Stimulated activated naive CD8-positive, alpha-beta T cell treated with anti-CD3 and anti-CD28 coated beads, Interleukin-15, Interleukin-2, amounts not matched to agents 100 U/mL and 50 U/mL, for 24 hours (primary cell): ENCODE measurements around the gene GPLD1.
A peak's percentile ranks its signal among the peaks of the same experiment; 100 is the strongest.

Experiments used
- ATAC-seq: fragments of 150-1000 bp; cut with Tn5 transposase; one replicate; pipeline ENCODE4 v1.10.0; 2021
- DNase-seq: peaks from one replicate; pipeline ENCODE4 v3.0.0; 2021

The GPLD1 gene

DNA sequence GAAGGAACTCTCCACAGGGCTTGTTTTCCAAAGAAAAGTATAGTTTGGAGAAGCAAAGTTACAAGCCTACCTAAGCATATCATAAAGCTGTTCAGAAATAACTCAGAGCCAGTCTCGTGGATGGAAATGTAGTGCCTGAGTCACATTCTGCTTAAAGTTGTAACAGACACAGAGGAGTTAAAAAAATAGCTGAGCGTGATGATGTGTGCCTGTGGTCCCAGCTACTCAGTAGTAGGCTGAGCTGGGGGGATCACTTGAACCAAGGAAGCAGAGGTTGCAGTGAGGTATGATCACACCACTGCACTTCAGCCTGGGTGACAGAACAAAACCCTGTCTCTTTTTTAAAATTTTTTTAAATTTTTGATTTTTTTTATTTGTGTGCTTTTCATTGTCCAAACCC, 12.0 kb upstream of the GPLD1 start:
- DNase-seq, result no peak
- peak; percentile 57 for ATAC-seq

DNA sequence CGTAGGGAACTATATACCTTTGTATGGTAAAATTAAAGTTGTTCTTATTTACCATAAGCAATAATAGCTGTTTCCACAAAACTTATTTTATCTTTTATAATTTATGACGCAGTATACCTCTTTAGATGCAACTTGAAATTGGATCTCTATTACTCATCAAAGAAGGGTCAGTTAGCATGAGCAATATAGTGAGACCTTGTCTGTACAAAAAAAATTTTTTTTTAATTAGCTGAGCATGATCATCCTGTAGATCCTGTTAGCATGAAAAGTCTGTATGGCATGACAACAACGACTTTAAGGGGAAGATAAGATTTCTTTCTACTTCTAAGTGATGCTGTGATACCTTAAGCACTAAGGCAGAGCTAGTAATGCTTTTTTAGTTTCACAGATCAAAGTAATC, 11.3 kb upstream of the GPLD1 start:
- DNase-seq (no peak), ATAC-seq (no peak)

DNA sequence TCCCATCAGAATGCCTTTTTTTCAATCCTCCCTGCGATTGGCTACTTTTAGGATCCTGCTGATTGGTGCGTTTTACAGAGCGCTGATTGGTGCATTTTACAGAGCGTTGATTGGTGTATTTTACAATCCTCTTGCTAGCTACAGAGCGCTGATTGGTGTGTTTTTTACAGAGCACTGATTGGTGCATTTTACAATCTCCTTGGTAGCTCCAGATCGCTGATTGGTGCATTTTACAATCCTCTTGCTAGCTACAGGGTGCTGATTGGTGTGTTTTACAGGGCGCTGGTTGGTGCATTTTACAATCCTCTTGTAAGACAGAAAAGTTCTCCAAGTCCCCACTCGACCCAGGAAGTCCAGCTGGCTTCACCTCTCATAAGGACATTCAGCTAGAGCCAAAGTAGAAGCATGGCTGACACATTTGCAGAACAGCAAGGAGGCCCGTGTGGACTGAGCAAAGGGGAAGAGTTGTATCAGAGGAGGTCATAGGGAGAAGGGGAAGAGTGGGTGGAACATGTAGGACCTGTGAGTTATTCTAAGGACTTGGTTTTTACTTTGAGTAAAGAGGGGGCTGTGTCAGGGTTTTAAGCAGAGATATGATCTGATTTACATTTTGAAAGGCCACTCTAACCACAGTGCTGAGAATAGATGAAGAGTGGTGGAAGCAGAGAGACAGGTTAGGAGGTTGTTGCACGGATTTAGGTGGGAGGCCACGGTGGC, 8.0 kb upstream of the GPLD1 start:
- DNase-seq (no peak), ATAC-seq (peak; percentile 31)

DNA sequence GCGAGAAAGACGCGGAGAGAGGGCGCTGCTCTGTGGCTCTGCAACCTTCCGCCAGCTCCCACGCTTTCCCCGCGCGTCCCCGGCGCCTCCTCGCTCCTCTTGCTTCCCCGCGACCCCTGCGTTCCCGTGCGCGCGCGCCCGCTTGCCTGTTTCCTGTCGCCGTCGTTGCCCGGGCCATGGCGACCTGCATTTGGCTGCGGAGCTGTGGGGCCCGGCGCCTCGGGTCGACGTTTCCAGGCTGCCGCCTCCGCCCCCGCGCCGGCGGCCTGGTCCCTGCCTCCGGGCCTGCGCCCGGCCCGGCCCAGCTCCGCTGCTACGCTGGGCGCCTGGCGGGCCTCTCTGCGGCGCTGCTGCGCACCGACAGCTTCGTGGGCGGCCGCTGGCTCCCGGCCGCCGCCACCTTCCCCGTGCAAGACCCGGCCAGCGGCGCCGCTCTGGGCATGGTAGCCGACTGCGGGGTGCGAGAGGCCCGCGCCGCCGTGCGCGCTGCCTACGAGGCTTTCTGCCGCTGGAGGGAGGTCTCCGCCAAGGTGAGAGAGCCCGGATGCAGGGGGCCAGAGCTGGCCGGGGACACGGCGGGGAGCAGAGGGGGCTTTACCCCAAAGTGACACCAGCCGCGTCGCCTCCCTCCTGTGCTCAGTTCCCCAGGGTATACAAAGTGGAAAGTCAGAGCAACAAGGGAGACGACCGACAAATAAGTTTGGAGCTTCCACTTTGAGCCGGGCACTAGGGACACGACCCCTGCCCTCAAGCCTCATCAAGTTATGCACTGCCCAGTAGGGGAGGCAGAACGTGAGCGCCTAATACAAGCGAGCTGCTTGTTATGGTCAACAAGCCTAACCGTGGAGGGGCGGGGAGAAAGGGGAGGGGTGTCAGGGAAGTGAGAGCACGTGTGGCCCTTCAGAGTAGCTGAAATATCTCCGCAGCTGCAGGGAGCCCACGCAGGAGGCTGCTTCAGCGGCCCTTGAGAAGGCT, 5.7 kb upstream of the GPLD1 start, which contains the start of gene ALDH5A1:
TSS of gene ALDH5A1 (plus strand) at position 149 of the 975 bp plus-strand sequence. CDS start at position 177, 28 bp downstream.
- peak; percentile 86 for DNase-seq
- peak; percentile 79 for ATAC-seq

DNA sequence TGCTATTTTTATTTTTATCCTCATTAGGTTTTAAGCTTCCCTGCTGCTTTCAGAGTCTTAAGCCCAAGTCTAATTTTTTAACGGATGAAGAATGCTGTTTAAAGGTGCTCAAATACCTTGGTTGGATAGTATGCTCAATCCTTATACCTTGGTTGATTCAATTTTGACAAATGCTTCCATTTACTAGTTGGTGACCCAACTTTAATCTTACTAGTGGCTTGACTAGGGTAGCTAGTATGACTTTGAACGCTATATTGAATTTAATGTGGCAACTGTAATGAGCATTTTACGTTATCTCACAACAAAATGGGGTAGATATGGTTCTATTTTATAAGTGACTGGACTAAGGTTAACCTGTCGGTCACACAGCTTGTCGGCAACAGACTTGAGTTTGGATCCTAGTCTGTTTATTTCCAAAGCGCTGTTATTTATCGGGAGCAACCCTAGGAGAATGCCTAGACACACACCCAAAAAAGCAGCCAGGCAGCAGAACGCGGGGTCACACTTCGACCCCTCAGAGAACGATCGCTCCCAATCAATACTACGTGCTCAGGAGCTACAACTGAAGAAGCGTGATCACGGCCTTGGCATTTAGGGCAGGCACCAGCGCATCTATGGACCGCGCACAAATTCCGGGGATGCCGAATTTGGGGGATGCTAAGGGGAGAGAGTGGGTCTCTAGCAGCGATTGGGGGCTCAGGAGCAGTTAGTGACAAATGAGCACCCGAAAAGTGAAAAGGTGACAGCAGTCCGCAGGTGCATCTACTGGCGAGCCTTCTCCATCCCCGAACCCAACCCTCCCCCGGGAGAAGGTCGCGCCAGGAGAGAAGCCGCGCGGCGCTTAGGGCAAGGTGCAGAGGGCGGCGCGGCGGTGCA, 4.8 kb upstream of the GPLD1 start:
- DNase-seq (no peak), ATAC-seq (no peak)

DNA sequence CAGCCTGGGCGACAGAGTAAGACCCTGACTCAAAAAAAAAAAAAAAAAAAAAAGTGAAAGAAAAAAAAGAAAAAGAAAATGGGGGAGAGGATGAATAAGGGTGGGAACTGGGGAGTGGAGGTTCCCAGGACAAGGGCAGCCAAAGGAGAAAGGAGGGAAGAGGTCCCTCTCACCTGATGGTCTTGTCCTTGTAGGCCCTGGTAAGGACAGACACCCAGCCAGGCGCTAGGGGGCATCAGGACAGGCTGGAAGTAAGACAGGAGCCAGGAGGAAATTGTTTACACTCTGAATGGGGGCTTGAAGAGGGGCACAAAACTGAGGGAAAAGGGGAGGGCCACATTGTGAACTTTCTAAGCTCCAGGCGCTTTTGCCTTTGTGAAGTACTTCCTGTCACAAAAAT, 3.1 kb upstream of the GPLD1 start:
- DNase-seq (peak; percentile 11), ATAC-seq (no peak)

DNA sequence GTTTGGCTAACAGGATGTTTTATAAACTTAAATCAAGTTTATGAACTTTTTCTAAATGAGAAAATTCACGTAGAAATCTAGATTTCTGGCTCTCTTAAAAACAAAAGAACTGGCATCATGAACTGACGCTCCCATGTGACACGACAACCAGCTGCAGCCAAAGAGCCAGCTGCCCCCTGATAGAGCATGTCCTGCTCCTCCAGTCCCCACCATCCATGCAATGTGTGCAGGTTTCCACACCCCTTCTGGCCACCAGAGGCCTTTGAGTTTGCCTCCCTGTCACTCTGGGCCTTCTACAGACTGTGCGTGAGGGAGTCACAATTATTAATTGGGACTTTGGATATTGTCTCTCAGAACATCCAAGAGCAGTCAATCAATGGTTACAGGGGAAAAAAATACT, 1.6 kb upstream of the GPLD1 start:
- DNase-seq (no peak), ATAC-seq (no peak)

DNA sequence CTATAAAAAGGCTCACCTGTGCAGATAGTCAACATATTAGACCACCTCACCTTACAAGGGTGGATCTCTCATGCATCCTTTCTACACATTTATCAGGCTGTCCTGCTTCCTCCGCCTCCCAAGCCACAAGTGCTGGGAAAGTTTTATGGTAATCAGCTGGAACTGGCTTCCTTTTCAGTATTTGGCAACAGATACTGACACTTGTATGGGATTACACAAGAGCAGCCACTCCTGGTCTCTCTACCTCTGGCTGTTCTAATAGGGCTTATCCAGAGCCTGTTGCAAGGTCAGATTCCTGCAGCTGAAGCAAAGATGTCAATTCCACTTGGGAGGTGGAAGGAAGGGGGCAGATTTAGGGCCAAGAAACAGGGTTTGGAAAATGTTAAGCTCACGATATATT, 503 bp upstream of the GPLD1 start:
- DNase-seq, result no peak
- no peak for ATAC-seq

DNA sequence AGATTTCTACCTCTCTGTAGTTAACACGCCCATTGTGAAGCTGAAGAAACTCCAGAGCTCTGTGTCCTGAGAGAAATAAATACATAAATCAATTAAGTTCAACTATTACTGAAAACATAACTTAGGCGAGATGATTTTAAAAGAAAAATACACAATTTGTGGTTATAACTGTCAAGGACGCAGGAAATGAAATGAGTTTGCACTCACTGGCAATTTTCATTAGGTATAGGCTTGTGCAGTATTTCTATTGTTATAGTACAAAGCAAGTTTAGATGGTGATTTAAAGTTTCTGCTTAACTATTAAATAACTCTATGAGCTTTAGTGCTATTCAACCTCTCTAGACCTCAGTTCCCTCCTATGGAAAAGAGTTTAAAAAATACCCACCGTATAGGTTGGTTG, 3.3 kb downstream of the GPLD1 start:
- DNase-seq, result no peak
- no peak for ATAC-seq

DNA sequence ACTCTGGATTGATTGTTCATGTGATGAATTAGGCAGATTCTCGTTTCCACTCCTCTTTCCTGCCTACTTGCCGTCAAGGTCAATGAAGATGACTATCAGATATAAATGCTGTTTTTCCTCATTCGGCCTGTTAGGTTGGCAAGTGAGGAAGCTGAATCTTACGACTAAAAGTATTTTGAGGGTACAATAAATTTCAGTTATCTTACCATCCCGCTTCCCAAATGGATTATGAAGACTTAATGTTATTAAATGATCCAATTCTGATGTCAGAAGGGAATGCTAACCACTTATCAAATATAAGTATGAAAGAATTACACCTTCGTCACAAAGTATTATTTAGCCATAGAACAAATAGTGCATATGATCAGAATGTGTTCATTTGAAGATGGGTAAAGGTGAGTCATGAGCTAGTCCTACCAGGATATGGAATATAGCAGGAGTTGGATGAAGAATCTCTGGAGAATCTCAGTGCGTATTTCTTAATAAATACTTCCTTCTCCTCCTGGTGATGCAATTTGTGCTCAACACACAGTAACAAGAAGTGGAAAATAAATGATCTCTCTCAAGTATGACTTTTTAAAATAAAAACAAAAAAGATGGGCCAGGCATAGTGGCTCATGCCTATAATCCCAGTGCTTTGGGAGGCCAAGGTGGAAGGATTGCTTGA, 4.6 kb downstream of the GPLD1 start:
- no peak for ATAC-seq
- no peak for DNase-seq

DNA sequence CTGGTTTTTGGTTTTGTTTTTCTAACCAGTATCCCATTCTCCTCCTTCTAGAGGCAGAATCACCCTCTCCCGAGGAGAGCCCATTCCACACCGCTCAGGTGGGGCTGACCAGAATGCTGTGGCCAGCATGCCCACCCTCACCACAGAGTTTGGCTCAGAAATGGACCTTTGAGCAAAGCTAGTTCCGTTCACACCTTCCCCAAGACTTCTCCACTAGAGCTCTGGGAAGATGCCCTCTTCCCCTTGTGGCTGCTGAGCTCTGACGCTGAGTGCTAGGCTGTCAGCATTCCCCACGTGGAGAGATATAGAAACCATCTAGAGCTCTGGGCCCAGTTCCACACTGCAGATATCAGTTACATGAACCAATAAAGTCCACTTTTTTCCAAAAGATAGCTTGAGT, 7.9 kb downstream of the GPLD1 start:
- no peak for ATAC-seq
- DNase-seq, result no peak

DNA sequence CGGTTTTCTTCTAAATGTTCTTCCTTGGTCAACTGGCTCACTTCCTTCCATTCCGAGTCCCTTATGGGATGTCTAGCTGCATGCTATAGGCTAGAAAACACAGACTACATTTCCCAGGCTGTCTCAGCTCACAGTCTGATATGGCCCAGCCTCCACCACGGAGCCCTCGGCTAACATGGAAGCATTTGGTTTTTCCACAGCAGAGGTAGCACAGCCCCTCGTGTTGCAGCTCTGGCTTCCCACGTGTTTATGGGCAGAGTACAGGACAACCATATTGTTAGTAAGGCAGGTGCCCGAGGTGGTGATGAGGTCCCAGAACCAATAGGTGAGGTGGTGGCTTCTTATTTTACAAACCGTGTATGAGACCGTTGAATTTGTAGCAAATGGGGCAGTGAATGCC, 8.7 kb downstream of the GPLD1 start:
- DNase-seq (no peak), ATAC-seq (no peak)

DNA sequence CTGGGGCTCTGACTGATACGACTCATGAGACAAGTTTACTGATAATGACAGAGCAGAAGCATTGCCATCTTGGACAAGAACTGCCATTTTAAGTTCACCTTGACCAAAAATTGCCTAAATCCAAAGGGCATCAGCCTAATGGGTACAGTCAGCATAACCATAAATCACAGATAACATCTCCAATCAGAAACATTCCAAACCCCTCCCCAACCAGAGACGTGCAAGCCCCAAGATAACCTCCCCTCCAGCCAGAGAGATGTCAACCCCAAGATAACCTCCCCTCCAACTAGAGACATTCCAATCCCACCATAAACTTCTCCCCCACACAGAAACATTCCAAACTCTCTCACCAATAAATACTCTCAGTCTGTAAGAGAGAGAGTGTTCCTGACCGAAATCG, 10.5 kb downstream of the GPLD1 start:
- ATAC-seq, result no peak

DNA sequence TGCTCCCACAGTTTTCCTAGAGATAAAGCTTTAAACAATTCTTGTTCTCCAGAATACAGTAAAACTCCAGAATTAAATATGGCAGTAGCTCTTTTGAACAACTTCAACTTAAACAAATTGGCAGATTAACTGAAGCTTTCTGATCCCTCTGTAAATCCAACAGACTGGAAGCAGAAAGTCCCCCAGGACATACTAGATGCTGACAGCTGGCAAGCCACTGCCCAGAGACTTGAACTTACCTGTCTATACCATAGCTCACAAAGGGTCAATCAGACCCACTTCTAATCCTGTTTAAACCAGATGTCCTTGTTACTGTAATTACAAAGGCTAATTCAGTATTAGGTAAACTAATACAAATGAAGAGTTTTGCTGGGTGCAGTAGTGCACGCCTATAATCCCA, 12.3 kb downstream of the GPLD1 start:
- ATAC-seq (no peak), DNase-seq (no peak)

More for the DNA sequence above, 10.5 kb downstream of the GPLD1 start:
- DNase-seq, result no peak

DNA sequence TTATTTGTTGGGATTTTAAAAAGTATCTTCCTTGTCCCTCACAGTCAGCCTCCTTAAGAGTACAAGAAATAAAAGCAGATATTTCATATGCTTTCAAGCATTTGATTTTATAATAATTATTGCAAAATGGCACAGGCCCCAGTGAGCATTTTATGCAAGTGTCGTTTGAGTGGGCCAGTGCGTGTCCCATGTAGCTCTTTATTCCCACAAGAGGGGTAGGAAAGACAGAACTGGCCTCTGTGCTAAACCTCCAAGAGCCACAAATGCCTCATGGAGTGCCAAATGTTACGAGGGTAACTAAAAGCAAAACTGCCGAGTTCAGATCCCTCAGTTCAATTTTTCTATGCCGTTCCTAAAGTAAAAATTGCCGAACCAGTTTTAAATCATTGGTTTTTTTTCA, 12.7 kb downstream of the GPLD1 start:
- ATAC-seq (no peak), DNase-seq (no peak)

DNA sequence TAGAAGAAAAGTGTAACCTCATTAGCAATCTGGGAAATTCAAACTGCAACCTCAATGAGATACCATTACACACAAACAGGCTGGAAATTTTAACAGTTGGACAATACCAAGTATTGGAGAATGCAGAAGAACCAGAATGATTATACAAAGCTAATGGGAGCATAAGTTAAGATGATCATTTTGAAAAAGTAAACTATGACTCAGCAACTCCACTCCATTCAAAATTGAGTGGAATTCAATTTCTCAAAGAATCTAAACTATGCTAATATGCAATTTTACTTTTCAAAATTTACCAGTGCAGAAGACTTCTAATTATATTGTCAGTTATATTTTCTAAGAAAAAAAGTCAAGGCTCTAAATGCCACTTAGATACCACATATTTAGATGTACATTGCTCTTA, 17.2 kb downstream of the GPLD1 start:
- no peak for ATAC-seq
- DNase-seq, result no peak

DNA sequence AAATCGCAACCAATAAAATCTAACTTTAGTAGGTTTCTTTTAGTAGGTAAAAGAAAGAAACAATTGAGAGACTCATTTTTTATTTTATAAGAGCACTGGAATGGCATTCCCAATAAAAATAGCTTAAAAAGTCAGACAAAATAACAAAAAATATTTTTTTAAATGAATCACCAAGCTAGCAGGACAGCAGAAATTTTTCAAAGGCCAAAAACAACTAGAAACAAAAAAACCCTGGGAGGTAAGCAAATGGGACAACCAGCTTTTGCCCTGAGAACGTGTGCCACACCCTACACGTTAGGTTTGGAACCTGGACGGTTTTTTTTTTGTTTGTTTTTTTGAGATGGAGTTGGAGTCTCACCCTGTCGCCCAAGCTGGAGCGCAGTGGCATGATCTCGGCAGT, 19.6 kb downstream of the GPLD1 start:
- ATAC-seq, result no peak
- DNase-seq, result no peak

DNA sequence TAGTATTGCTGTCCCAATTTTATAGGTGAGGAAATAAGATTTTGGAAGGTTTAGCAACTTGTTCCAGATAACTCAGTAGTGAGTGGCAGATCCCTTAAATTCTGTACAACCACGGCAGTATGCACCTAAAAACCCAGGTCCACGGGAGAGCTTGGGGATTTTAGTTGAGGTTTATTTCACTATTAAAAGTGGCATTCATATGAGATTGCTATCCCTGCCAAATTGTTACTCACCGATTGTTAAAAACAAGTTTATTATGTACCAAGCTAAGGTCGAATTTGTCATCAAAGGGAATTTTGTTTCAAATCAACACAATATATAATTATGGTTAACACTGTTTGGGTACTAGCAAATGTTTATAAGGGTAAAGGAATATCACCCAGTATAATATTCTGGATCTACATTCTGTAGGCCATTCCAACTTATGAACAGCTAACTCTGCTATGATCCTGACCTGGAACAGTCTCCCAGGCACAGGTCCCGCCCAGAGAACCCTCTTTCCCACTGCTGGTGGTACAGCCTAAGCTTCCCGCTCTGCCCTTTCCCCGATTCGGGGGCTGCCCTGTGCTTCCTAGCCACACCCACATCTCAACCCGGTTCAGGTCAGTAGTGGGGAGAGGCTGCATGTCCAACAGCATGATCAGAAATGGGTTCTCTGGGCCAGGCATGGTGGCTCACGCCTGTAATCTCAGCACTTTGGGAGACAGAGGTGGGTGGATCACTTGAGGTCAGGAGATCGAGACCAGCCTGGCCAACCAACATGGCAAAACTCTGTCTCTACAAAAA, 24.9 kb downstream of the GPLD1 start:
- no peak for DNase-seq
- ATAC-seq, result no peak

DNA sequence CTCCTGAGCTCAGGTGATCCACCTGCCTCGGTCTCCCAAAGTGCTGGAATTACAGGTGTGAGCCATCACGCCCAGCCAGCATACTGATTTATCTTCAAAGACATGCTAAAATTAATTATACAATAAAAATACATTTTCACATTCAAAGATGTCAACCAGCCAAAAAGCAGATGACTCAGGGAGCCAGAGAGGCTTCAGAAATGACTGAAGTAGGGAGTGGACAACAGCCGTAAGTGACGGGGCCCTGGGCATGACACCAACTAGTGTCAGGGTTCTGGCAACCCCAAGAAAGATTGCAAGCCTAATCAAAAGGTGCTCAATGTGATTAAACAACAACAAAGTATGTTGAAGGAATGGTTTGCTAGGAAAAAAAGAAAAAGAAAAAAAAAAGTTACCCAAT, 28.4 kb downstream of the GPLD1 start:
- no peak for ATAC-seq
- DNase-seq, result no peak

DNA sequence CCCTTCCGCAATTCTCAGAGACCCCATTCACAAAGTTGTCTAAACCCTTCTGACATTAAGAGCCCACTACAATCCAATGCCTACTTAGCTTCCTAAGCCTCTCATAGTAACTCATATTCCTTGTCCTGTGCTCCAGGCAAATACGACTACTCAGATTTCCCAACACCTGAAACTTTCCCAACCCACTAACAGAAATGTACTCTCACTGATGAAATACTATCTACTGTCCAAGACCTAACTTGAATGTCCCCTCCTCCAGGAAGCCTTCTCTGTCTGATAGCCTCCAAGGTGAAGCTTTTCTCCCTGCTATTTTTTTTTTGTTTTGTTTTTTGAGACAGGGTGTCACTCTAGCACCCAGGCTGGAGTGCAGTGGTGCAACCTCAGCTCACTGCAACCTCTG, 30.4 kb downstream of the GPLD1 start:
- ATAC-seq, result no peak
- no peak for DNase-seq

DNA sequence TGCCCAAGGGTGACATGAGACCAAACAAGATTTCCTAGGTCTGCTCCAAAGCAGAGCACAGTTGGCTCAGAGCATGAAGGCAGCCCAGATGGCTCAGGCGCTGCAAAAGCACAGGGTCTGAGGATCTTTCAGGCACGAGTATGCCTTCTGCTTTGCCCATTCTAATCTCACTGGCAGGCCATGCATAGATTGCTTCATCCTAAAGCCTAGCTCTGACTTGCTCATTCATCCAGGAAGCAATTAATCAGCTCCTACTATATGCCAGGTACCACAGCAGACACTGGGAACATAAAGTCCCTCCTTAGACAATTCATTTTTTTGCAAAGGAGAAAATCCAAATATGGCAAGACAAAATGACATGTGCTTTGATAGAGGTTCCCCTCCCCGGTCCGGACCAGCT, 31.2 kb downstream of the GPLD1 start:
- DNase-seq (no peak), ATAC-seq (no peak)
